ENCODE measurements around the gene GHRHR.

The GHRHR gene

GRCh38 chr7:30980194-30980593 lies 16.4 kb downstream of the GHRHR start:
- Histone ChIP-seq H3K4me1 (ENCODE audit: insufficient read depth, low read length, severe bottlenecking) (peaks cover 6% of the 10 kb centered on the region), H3K9me3 (ENCODE audit: low read length) (no peaks in the 10 kb centered on the region), H2AFZ (ENCODE audit: low read length) (no peak overlapping the region), H4K20me1 (ENCODE audit: insufficient read depth, low read length) (no peaks in the 10 kb centered on the region), H3K4me3 (ENCODE audit: low read depth, low read length, poor library complexity, severe bottlenecking) (no peak overlapping the region), H3K79me2 (ENCODE audit: insufficient read depth, low read length) (no peaks in the 10 kb centered on the region), H3K27me3 (ENCODE audit: insufficient read depth, low read length) (no peaks in the 10 kb centered on the region), H3K9me2 (ENCODE audit: low read depth, low read length) (no peaks in the 10 kb centered on the region), H3K27ac (ENCODE audit: low read depth, low read length, poor library complexity, severe bottlenecking) (no peak overlapping the region), H3K4me2 (ENCODE audit: low read length) (no peak overlapping the region), H3F3A (ENCODE audit: insufficient read depth, low read length) (no peaks in the 10 kb centered on the region), H3K36me3 (ENCODE audit: insufficient read depth, low read length) (no peaks in the 10 kb centered on the region), H3K9ac (ENCODE audit: low read length) (no peak overlapping the region)
- TF ChIP-seq EZH2 (IDR thresholded peaks at IDR 0.05; ENCODE audit: borderline replicate concordance, low read length), result no peak
- no peak for TF ChIP-seq CTCF (IDR thresholded peaks at IDR 0.05; ENCODE audit: low read length)

GRCh38 chr7:30980751-30981150 lies 17.0 kb downstream of the GHRHR start:
- H3K36me3 ChIP-seq (ENCODE audit: insufficient read depth, low read length), result no peaks in the 10 kb centered on the region
- H3K4me3 ChIP-seq (ENCODE audit: low read depth, low read length, poor library complexity, severe bottlenecking), result no peak overlapping the region
- no peaks in the 10 kb centered on the region for H3K27me3 ChIP-seq (ENCODE audit: insufficient read depth, low read length)
- H3K27ac ChIP-seq (ENCODE audit: low read depth, low read length, poor library complexity, severe bottlenecking), result no peak overlapping the region
- no peaks in the 10 kb centered on the region for H3K9me2 ChIP-seq (ENCODE audit: low read depth, low read length)
- no peak overlapping the region for H2AFZ ChIP-seq (ENCODE audit: low read length)
- TF ChIP-seq EZH2 (IDR thresholded peaks at IDR 0.05; ENCODE audit: borderline replicate concordance, low read length), result no peak
- TF ChIP-seq CTCF (IDR thresholded peaks at IDR 0.05; ENCODE audit: low read length), result no peak
- H3K79me2 ChIP-seq (ENCODE audit: insufficient read depth, low read length), result no peaks in the 10 kb centered on the region
- no peak overlapping the region for H3K4me2 ChIP-seq (ENCODE audit: low read length)
- H4K20me1 ChIP-seq (ENCODE audit: insufficient read depth, low read length), result no peaks in the 10 kb centered on the region
- no peaks in the 10 kb centered on the region for H3K9me3 ChIP-seq (ENCODE audit: low read length)
- peaks cover under 1% of the 10 kb centered on the region for H3K4me1 ChIP-seq (ENCODE audit: insufficient read depth, low read length, severe bottlenecking)
- H3F3A ChIP-seq (ENCODE audit: insufficient read depth, low read length), result no peaks in the 10 kb centered on the region
- H3K9ac ChIP-seq (ENCODE audit: low read length), result no peak overlapping the region

DNA sequence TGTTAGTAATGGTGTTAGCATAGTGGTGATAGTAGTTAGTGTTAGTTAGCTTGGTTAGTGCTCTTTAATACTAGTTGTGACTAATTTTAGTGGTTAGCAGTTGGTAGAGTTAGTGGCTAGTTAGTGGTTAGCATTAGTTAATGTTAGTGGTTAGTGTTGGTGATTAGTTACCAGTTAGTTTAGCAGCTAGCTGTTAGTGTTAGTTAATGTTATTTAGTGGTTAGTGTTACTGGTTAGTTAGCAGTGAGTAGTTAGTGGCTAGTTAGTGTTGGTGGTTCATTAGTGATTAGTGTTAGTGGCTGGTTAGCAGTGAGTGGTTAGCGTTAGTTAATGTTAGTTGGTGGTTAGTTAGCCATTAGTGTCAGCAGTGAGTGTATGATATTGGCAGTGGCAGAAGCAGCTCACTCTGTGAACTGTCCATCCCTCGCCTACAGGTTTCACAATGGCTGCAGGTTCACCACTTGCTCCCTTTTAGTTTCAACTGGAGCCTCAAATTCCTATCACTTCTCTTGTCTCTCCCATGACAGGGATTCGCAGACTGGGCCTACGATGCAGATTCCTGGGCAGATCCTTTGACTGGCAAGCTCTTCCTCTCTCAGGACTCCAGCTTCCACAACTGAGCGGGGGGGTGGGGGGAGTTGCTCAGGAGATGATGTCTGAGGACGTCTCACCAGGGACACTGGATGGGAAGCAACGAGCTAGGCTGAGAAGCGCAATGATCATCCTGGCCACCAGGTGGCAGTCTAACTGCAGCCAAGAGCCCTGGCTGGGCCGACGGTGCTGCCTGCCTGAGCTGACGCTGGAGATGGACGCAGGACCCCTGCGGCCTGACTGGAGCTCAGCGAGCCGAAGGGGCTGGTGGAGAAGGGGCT lies 19.5 kb downstream of the GHRHR start:
- H3K4me3 ChIP-seq (ENCODE audit: low read depth, low read length, poor library complexity, severe bottlenecking), result no peak overlapping the region
- no peak overlapping the region for H2AFZ ChIP-seq (ENCODE audit: low read length)
- TF ChIP-seq EZH2 (IDR thresholded peaks at IDR 0.05; ENCODE audit: borderline replicate concordance, low read length) (no peak), CTCF (IDR thresholded peaks at IDR 0.05; ENCODE audit: low read length) (peak; percentile 93)
- H3F3A ChIP-seq (ENCODE audit: insufficient read depth, low read length), result no peaks in the 10 kb centered on the region
- no peak overlapping the region for H3K4me2 ChIP-seq (ENCODE audit: low read length)
- no peak overlapping the region for H3K9ac ChIP-seq (ENCODE audit: low read length)
- no peaks in the 10 kb centered on the region for H3K36me3 ChIP-seq (ENCODE audit: insufficient read depth, low read length)
- no peaks in the 10 kb centered on the region for H3K27me3 ChIP-seq (ENCODE audit: insufficient read depth, low read length)
- no peaks in the 10 kb centered on the region for H3K9me2 ChIP-seq (ENCODE audit: low read depth, low read length)
- no peaks in the 10 kb centered on the region for H3K9me3 ChIP-seq (ENCODE audit: low read length)
- H3K79me2 ChIP-seq (ENCODE audit: insufficient read depth, low read length), result no peaks in the 10 kb centered on the region
- H3K4me1 ChIP-seq (ENCODE audit: insufficient read depth, low read length, severe bottlenecking), result no peaks in the 10 kb centered on the region
- H4K20me1 ChIP-seq (ENCODE audit: insufficient read depth, low read length), result no peaks in the 10 kb centered on the region
- no peak overlapping the region for H3K27ac ChIP-seq (ENCODE audit: low read depth, low read length, poor library complexity, severe bottlenecking)
